SK-N-SH (cell line): ENCODE measurements around the gene TBC1D2.

Experiments used
- CHD2 ChIP-seq: fragments of 150-350 bp; IDR thresholded peaks from 2 replicates; pipeline ENCODE4 v1.6.1; 2018; ENCODE audit warnings: low read length; ENCODE audit not compliant: partially characterized antibody
- CTCF ChIP-seq: fragments of 200-600 bp; sonication (generic); IDR thresholded peaks from 2 replicates; pipeline ENCODE4 v1.6.1; 2017; ENCODE audit warnings: antibody characterized with exemption, mild to moderate bottlenecking, moderate library complexity
- FOXJ3 ChIP-seq: sonication (generic); formaldehyde crosslinking; IDR thresholded peaks from 2 replicates; pipeline ENCODE4 v1.5.1; 2020; ENCODE audit warnings: mild to moderate bottlenecking, missing genetic modification reagents
- JUND ChIP-seq: IDR thresholded peaks from 2 replicates; pipeline ENCODE4 v1.4.0; 2012
- MAX ChIP-seq: IDR thresholded peaks from 2 replicates; pipeline ENCODE4 v1.4.0; 2012; ENCODE audit warnings: low read depth
- MXI1 ChIP-seq: IDR thresholded peaks from 2 replicates; pipeline ENCODE4 v1.6.1; 2012; ENCODE audit warnings: mild to moderate bottlenecking, low read depth, low read length, improper control_type of control experiment
- PBX3 ChIP-seq: IDR thresholded peaks from 2 replicates; pipeline ENCODE4; 2012
- TF ChIP-seq, protein P1 (sequence below): fragments of 150-350 bp; IDR thresholded peaks from 2 replicates; pipeline ENCODE4 v1.6.1; 2017; ENCODE audit warnings: antibody characterized with exemption, low read length, low read depth, borderline replicate concordance

- TF ChIP-seq CTCF: no peak
- TF ChIP-seq, protein P1, sequence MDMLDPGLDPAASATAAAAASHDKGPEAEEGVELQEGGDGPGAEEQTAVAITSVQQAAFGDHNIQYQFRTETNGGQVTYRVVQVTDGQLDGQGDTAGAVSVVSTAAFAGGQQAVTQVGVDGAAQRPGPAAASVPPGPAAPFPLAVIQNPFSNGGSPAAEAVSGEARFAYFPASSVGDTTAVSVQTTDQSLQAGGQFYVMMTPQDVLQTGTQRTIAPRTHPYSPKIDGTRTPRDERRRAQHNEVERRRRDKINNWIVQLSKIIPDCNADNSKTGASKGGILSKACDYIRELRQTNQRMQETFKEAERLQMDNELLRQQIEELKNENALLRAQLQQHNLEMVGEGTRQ: no peak
- TF ChIP-seq JUND: no peak
- TF ChIP-seq PBX3: no peak
- TF ChIP-seq MXI1: no peak
- no peak for TF ChIP-seq CHD2
- no peak for TF ChIP-seq FOXJ3 (CRISPR knock-in tag)
- no peak for TF ChIP-seq MAX
Measured at GRCh38 chr9:98150721-98151120, 104.7 kb downstream of the TBC1D2 start.
